OCI-LY1 (cell line): ENCODE data around the gene PRKACA.

Source experiments
- H2AFZ ChIP-seq: fragments of 200-600 bp; sonication (generic), shearing (Covaris generic); 2 replicates; pipeline ENCODE4 v1.6.0; 2014; ENCODE audit warnings: antibody characterized with exemption, mild to moderate bottlenecking, low read length
- H3F3A ChIP-seq: fragments of 200-600 bp; sonication (generic), shearing (Covaris generic); 2 replicates; pipeline ENCODE4 v1.6.0; 2014; ENCODE audit warnings: mild to moderate bottlenecking, antibody characterized with exemption, low read length, moderate library complexity; ENCODE audit not compliant: insufficient read depth
- H3K27ac ChIP-seq: fragments of 200-600 bp; sonication (generic); 2 replicates; pipeline ENCODE4 v1.5.1; 2014; ENCODE audit warnings: low read length, mixed run types, mild to moderate bottlenecking, low read depth; ENCODE audit not compliant: poor library complexity, severe bottlenecking
- H3K27me3 ChIP-seq: fragments of 200-600 bp; sonication (generic); 2 replicates; pipeline ENCODE4 v1.6.0; 2014; ENCODE audit warnings: antibody characterized with exemption, mild to moderate bottlenecking, low read length, moderate library complexity; ENCODE audit not compliant: insufficient read depth
- H3K36me3 ChIP-seq: fragments of 200-600 bp; sonication (generic); 2 replicates; pipeline ENCODE4 v1.6.1; 2014; ENCODE audit warnings: mild to moderate bottlenecking, antibody characterized with exemption, low read length, moderate library complexity, mixed read lengths; ENCODE audit not compliant: insufficient read depth
- H3K4me1 ChIP-seq: fragments of 200-600 bp; sonication (generic); 2 replicates; pipeline ENCODE4 v1.5.1; 2014; ENCODE audit warnings: mild to moderate bottlenecking, low read length, moderate library complexity; ENCODE audit not compliant: insufficient read depth, severe bottlenecking
- H3K4me2 ChIP-seq: fragments of 200-600 bp; sonication (generic), shearing (Covaris generic); 2 replicates; pipeline ENCODE4 v1.6.1; 2014; ENCODE audit warnings: low read length
- H3K4me3 ChIP-seq: fragments of 200-600 bp; sonication (generic); 2 replicates; pipeline ENCODE4 v1.5.1; 2014; ENCODE audit warnings: low read length, low read depth, mild to moderate bottlenecking, mixed read lengths; ENCODE audit not compliant: poor library complexity, severe bottlenecking
- H3K79me2 ChIP-seq: fragments of 200-600 bp; shearing (Covaris generic); 2 replicates; pipeline ENCODE4 v1.6.1; 2016; ENCODE audit warnings: mixed run types, low read length, mixed read lengths; ENCODE audit not compliant: insufficient read depth
- H3K9ac ChIP-seq: fragments of 200-600 bp; sonication (generic), shearing (Covaris generic); 2 replicates; pipeline ENCODE4 v1.6.1; 2014; ENCODE audit warnings: mild to moderate bottlenecking, low read length, mixed read lengths
- H3K9me2 ChIP-seq: fragments of 200-600 bp; sonication (generic), shearing (Covaris generic); 2 replicates; pipeline ENCODE4 v1.6.1; 2014; ENCODE audit warnings: low read depth, mild to moderate bottlenecking, low read length, mixed read lengths
- H3K9me3 ChIP-seq: fragments of 200-600 bp; shearing (Covaris generic); 2 replicates; pipeline ENCODE4 v1.6.1; 2014; ENCODE audit warnings: low read length, mixed read lengths
- H4K20me1 ChIP-seq: fragments of 200-600 bp; sonication (generic), shearing (Covaris generic); 2 replicates; pipeline ENCODE4 v1.6.0; 2016; ENCODE audit warnings: mild to moderate bottlenecking, low read length; ENCODE audit not compliant: insufficient read depth
- CTCF ChIP-seq: fragments of 200-600 bp; sonication (generic), shearing (Covaris generic); IDR thresholded peaks from 2 replicates; pipeline ENCODE4 v1.5.1; 2017; ENCODE audit warnings: mild to moderate bottlenecking, antibody characterized with exemption, low read length, moderate library complexity, mixed read lengths
- EZH2 ChIP-seq: fragments of 200-600 bp; sonication (generic), shearing (Covaris generic); IDR thresholded peaks from 2 replicates; pipeline ENCODE4 v1.8.0; 2017; ENCODE audit warnings: borderline replicate concordance, mixed run types, mild to moderate bottlenecking, antibody characterized with exemption, low read length, moderate library complexity, mixed read lengths

PRKACA gene

GRCh38 chr19:14061081-14061749 is 56.3 kb downstream of the PRKACA start:
- Histone ChIP-seq H3K9me2 (no peaks in the 10 kb centered on the region), H3K79me2 (no peaks in the 10 kb centered on the region), H3K9ac (no peak overlapping the region), H3K27me3 (peaks cover 5% of the 10 kb centered on the region; the same call in 1 of the 2 replicates), H3K9me3 (no peaks in the 10 kb centered on the region), H3F3A (no peaks in the 10 kb centered on the region), H4K20me1 (no peaks in the 10 kb centered on the region), H3K36me3 (no peaks in the 10 kb centered on the region), H2AFZ (no peak overlapping the region), H3K4me2 (no peak overlapping the region), H3K4me1 (no peaks in the 10 kb centered on the region), H3K27ac (no peak overlapping the region), H3K4me3 (no peak overlapping the region)
- TF ChIP-seq CTCF (no peak), EZH2 (no peak)

- H3K79me2 ChIP-seq: no peaks in the 10 kb centered on the region
- H2AFZ ChIP-seq: no peak overlapping the region
- H3K4me1 ChIP-seq: no peaks in the 10 kb centered on the region
- no peaks in the 10 kb centered on the region for H3F3A ChIP-seq
- H3K4me3 ChIP-seq: no peak overlapping the region
- no peaks in the 10 kb centered on the region for H4K20me1 ChIP-seq
- H3K9me2 ChIP-seq: no peaks in the 10 kb centered on the region
- H3K27ac ChIP-seq: no peak overlapping the region
- no peak overlapping the region for H3K4me2 ChIP-seq
- TF ChIP-seq CTCF (no peak), EZH2 (no peak)
- peaks cover 5% of the 10 kb centered on the region; the same call in 1 of the 2 replicates for H3K27me3 ChIP-seq
- no peaks in the 10 kb centered on the region for H3K9me3 ChIP-seq
- H3K36me3 ChIP-seq: no peaks in the 10 kb centered on the region
- no peak overlapping the region for H3K9ac ChIP-seq
These were observed 57.9 kb downstream of the PRKACA start for GRCh38 chr19:14059652-14060155.

GRCh38 chr19:14059093-14059480 is 58.5 kb downstream of the PRKACA start:
- no peak overlapping the region for H3K27ac ChIP-seq
- no peaks in the 10 kb centered on the region for H3K36me3 ChIP-seq
- H3K9me3 ChIP-seq: no peaks in the 10 kb centered on the region
- no peaks in the 10 kb centered on the region for H4K20me1 ChIP-seq
- H3K9me2 ChIP-seq: no peaks in the 10 kb centered on the region
- H2AFZ ChIP-seq: no peak overlapping the region
- H3K79me2 ChIP-seq: no peaks in the 10 kb centered on the region
- no peak overlapping the region for H3K4me3 ChIP-seq
- H3F3A ChIP-seq: no peaks in the 10 kb centered on the region
- no peaks in the 10 kb centered on the region for H3K4me1 ChIP-seq
- no peak overlapping the region for H3K4me2 ChIP-seq
- TF ChIP-seq EZH2 (no peak), CTCF (peak; percentile 88)
- H3K9ac ChIP-seq: no peak overlapping the region
- H3K27me3 ChIP-seq: peaks cover 5% of the 10 kb centered on the region; the same call in 1 of the 2 replicates
